Activated CD8-positive, alpha-beta memory T cell treated with anti-CD3 and anti-CD28 coated beads for 1 hour (primary cell): ENCODE measurements around the gene CCDC178.
"Not testable (repeated sequence)": the region's sequence is repeated elsewhere in the genome, so short reads cannot be mapped to it uniquely, and the experiment has no call there.

Source experiments
- DNase-seq, 2 donors: peaks; one replicate each; pipeline ENCODE4 v3.0.0-alpha.2; 2020; ENCODE audit warnings: low read depth in 1 of 2; ENCODE audit errors: extremely low read depth in 1 of 2

Gene CCDC178

GRCh38 chr18:33014060-33014796 is 426.3 kb downstream of the CCDC178 start:
- no peak for DNase-seq

- DNase-seq: no peak
Observed at GRCh38 chr18:33010149-33010548, 430.4 kb downstream of the CCDC178 start.

- no peak for DNase-seq
Observed at GRCh38 chr18:32998921-32999320, 441.6 kb downstream of the CCDC178 start.

DNA sequence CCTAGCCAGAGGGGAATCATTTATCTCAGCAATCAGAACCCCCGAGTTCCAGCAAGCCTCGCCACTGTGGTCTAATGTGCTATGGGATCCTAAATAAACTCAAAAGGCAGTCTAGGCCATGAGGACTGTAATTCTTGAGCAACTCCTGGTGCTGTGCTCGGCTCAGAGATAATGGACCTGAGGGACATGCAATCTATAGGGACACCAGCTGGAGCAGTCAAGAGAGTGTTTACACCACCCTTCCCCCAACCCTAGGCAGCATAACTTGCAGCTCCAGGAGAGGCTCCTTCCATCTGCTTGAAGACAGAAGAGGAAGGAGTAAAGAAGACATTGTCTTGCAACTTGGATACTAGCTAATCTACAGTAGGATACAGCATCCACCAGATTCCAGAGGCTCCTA is 442.2 kb downstream of the CCDC178 start:
- DNase-seq: no peak

- DNase-seq: no peak
Observed at GRCh38 chr18:32983721-32984120, 456.8 kb downstream of the CCDC178 start.

- no peak for DNase-seq
Observed at GRCh38 chr18:32980896-32981295, 459.6 kb downstream of the CCDC178 start.

- no peak for DNase-seq
Observed at GRCh38 chr18:32975501-32975900, 465.0 kb downstream of the CCDC178 start.

DNA sequence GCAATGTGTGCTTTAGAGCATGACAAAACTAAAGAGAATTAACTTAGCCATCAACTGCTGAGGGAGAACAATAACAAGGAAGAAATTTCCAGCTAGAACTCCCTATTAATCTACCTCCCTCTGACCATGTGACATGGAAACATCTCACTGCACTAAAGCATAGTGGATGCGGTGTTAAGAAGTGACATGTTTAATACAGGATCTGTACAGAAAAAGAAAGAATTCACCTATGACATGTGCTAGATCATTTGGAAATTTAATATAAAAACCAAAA is 465.4 kb downstream of the CCDC178 start:
- no peak for DNase-seq

GRCh38 chr18:32974421-32975162 is 465.9 kb downstream of the CCDC178 start:
- DNase-seq: no peak

DNA sequence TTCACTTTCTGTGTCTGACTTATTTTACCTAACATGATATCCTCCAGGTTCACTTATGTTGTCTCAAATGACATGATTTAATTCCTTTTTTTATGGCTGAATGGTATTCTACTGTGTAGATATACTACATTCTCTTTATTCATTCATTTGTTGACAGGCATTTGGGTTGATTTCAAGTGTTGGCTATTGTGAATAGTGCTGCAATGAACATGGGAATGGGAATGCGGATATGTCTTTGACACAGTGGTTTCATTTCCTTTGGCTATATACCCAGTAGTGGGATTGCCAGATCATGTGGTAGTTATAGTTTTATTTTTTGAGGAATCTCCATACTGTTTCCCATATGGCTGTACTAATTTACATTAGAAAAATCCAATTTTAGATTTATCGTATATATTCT is 472.3 kb downstream of the CCDC178 start:
- no peak for DNase-seq

DNA sequence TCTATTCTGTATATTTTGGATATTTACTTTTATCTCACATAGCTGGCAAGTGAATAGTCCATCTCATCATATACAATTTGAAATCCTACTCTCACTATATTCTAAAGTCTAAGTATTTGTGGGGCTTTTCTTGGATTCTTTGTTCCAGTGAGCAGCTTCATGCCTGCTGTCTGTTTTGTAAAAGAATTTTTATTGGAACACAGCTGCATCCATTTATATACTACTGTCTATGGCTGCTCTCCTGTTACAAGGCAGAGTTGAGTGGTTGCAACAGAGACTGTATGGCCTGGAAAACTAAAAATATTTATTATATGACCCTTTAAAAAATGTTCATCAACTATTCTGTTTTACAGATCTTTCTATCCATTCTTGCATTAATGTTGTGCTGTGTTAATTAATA is 474.4 kb downstream of the CCDC178 start:
- no peak for DNase-seq

- no peak for DNase-seq
Observed at GRCh38 chr18:32961538-32961937, 479.0 kb downstream of the CCDC178 start.

DNA sequence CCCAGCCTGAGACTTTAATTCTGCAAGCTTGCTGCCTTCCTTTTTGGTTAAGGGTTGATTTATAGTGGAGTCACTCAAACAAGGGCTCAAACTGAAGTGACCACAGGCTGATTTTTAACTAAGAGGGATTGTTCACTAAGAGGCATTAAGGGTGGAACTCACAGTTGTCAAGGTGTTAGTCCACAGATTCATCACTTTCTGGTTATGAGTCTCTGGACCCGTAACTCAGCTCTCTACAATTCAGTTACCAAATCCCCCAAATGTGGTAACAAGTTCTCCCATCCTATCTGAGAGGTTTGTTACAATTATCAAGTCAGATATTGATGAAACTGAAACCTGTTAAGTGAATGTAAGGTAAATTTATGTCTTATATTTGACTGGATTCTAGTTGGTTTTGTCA is 481.8 kb downstream of the CCDC178 start:
- DNase-seq: no peak

- DNase-seq: no peak
Observed at GRCh38 chr18:32956591-32957315, 483.8 kb downstream of the CCDC178 start.

DNA sequence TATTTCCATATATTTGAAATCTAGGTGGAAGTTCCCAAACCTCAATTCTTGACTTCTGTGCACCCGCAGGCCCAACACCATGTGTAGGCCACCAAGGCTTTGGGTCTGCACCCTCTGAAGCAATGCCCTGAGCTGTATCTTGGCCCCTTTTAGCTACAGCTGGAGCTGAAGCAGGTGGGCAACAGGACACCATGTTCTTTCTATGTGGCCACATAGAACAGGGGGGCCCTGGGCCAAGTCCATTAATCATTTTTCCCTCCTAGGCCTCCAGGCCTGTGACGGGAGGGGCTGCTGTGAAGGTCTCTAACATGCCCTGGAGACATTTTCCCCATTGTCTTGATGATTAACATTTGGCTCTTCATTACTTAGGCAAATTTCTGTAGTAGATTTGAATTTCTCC is 488.2 kb downstream of the CCDC178 start:
- not testable (repeated sequence) for DNase-seq

- no peak for DNase-seq
Observed at GRCh38 chr18:32937597-32937996, 502.9 kb downstream of the CCDC178 start.

- no peak for DNase-seq
Observed at GRCh38 chr18:32937066-32937465, 503.5 kb downstream of the CCDC178 start.

DNA sequence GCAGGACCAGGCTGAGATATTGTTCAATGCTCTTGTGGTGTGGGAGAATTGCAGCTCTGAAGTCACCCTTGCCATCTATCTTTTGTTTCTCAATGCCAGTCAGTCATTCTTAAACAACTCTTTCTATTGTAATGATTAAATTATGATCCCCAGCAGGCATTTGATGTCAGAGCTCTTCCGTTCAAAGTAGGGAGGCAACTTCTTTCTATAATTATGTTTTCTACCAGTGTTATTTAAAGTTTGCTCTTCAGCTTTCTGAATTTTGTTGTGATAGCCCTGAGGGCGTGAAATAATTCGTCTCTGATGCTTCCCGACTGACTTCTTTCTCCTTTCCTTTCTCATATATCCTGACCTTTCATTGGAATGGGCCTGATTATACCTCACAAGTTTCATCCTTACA is 506.3 kb downstream of the CCDC178 start:
- DNase-seq: no peak

GRCh38 chr18:32930695-32931301 is 509.7 kb downstream of the CCDC178 start:
- no peak for DNase-seq

DNA sequence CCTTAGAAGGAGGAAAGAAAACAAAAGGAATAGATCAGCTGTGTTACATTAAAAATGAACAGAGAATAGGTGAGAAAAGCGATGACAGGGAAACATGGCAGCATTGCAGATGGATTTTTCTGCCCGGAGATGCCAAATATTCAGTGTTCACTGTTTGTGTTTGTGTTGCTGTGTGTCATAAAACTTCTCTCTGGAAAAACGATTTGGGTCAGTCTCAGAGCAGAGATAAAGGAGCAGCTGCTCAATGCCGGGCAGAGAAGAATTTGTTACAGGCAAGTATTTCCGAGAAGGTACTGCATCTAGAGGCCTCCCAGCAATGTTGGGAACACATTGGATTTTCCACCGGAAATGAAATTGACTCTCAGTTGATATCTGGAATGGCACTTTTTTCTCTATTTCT is 511.3 kb downstream of the CCDC178 start:
- DNase-seq: no peak

DNA sequence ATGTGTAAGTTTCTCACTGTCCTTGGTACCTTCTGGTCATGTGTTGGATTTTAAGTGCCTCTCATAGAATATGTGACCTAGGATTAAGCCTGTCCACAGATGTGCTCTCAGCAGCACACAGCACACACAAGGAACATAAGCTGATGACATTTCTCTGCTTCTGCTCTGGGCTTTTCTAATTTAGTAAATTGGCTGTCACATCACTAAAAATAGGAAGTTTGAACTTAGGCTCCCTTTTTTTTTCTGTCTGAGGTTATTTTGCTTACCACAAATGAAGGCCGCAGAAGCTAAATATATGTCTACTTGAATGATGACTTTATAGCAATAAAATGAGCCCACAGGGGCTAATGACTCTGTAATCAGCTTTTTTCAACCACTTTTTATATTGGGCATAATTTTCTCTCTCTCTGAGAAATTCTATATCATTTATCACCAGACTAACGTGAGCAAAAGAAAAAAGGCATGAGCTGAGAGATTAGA is 517.5 kb downstream of the CCDC178 start:
- DNase-seq: no peak
